Activated T-cell treated with anti-CD3 and anti-CD28 coated beads, Interleukin-2, amount 50 U/mL, for 4 hours (primary cell): ENCODE results near the gene C11orf86. TPM values are rescaled to one million over a fixed set of nuclear protein-coding genes. Genes with fewer than 3 reads are reported as not detected.
A peak's percentile ranks its signal among the peaks of the same experiment; 100 is the strongest.

Source experiments
- ATAC-seq, 2 donors: fragments of 200-7000 bp; cut with Tn5 transposase; one replicate each; pipeline ENCODE4 v1.10.0; 2021
- DNase-seq: peaks from one replicate; pipeline ENCODE4 v3.0.0-alpha.2; 2020
- H3K27me3 Mint-ChIP-seq: one replicate; pipeline ENCODE4 v1.8.0; 2021; ENCODE audit warnings: low read depth, mixed read lengths
- H3K36me3 Mint-ChIP-seq: one replicate; pipeline ENCODE4 v1.8.0; 2022; ENCODE audit warnings: mixed read lengths; ENCODE audit not compliant: insufficient read depth
- H3K4me1 Mint-ChIP-seq: one replicate; pipeline ENCODE4 v1.8.0; 2021; ENCODE audit warnings: low read depth, mixed read lengths
- H3K4me3 Mint-ChIP-seq: one replicate; pipeline ENCODE4 v1.8.0; 2021; ENCODE audit warnings: mild to moderate bottlenecking, moderate library complexity, mixed read lengths
- H3K9me3 Mint-ChIP-seq: one replicate; pipeline ENCODE4 v1.8.0; 2021; ENCODE audit warnings: mixed read lengths
- total RNA-seq, 3 donors: library from RNA; stranded (reverse); gene quantifications; one replicate each; pipeline ENCODE4 v1.2.1, GENCODE V29; 2021

C11orf86 gene
- total RNA-seq, 3 donors from 2014 or later: not detected

- H3K4me3 Mint-ChIP-seq: no peak overlapping the region
- H3K4me1 Mint-ChIP-seq: peaks cover 31% of the 10 kb centered on the region
- ATAC-seq (peak in 1 of 2 donors; percentile 19), DNase-seq (no peak)
- no peaks in the 10 kb centered on the region for H3K9me3 Mint-ChIP-seq
- no peaks in the 10 kb centered on the region for H3K36me3 Mint-ChIP-seq
- H3K27me3 Mint-ChIP-seq: peaks cover 41% of the 10 kb centered on the region
Measured at GRCh38 chr11:67020949-67021348, 45.8 kb downstream of the C11orf86 start.

- H3K36me3 Mint-ChIP-seq: no peaks in the 10 kb centered on the region
- peaks cover 39% of the 10 kb centered on the region for H3K27me3 Mint-ChIP-seq
- H3K4me1 Mint-ChIP-seq: peaks cover 31% of the 10 kb centered on the region
- ATAC-seq (no peak), DNase-seq (peak; percentile 17)
- no peaks in the 10 kb centered on the region for H3K9me3 Mint-ChIP-seq
- H3K4me3 Mint-ChIP-seq: peak overlapping the region; percentile 50
Measured at GRCh38 chr11:67022341-67022933, 47.3 kb downstream of the C11orf86 start.

GRCh38 chr11:67022961-67023956 lies 48.2 kb downstream of the C11orf86 start, which contains the start of gene SYT12:
SYT12 (plus strand) TSS chr11:67023134; CDS start chr11:67030145, 7,011 bp downstream.
- Mint-ChIP-seq H3K4me1 (peaks cover 31% of the 10 kb centered on the region), H3K27me3 (peaks cover 39% of the 10 kb centered on the region), H3K36me3 (no peaks in the 10 kb centered on the region), H3K4me3 (peak within 1 kb of the TSS; percentile 68), H3K9me3 (no peaks in the 10 kb centered on the region)
- peak; percentile 46 to 52 for ATAC-seq
- DNase-seq: no peak

GRCh38 chr11:67023957-67024353 lies 48.9 kb downstream of the C11orf86 start:
- Mint-ChIP-seq H3K36me3 (no peaks in the 10 kb centered on the region), H3K27me3 (peaks cover 39% of the 10 kb centered on the region), H3K4me1 (peaks cover 31% of the 10 kb centered on the region), H3K9me3 (no peaks in the 10 kb centered on the region), H3K4me3 (no peak overlapping the region)
- ATAC-seq: no peak
- DNase-seq: no peak

- peaks cover 31% of the 10 kb centered on the region for H3K4me1 Mint-ChIP-seq
- H3K27me3 Mint-ChIP-seq: peaks cover 39% of the 10 kb centered on the region
- no peaks in the 10 kb centered on the region for H3K36me3 Mint-ChIP-seq
- H3K9me3 Mint-ChIP-seq: no peaks in the 10 kb centered on the region
- H3K4me3 Mint-ChIP-seq: peak overlapping the region; percentile 38
- DNase-seq (peak; percentile 42), ATAC-seq (peak; percentile 46 to 51)
Measured at GRCh38 chr11:67024410-67024809, 49.3 kb downstream of the C11orf86 start.

- ATAC-seq (no peak), DNase-seq (no peak)
- H3K4me3 Mint-ChIP-seq: no peak overlapping the region
- H3K36me3 Mint-ChIP-seq: no peaks in the 10 kb centered on the region
- peaks cover 31% of the 10 kb centered on the region for H3K4me1 Mint-ChIP-seq
- peaks cover 38% of the 10 kb centered on the region for H3K27me3 Mint-ChIP-seq
- no peaks in the 10 kb centered on the region for H3K9me3 Mint-ChIP-seq
Measured at GRCh38 chr11:67024966-67025365, 49.9 kb downstream of the C11orf86 start.

- Mint-ChIP-seq H3K36me3 (no peaks in the 10 kb centered on the region), H3K4me3 (no peak overlapping the region), H3K27me3 (peaks cover 38% of the 10 kb centered on the region), H3K9me3 (no peaks in the 10 kb centered on the region), H3K4me1 (peaks cover 31% of the 10 kb centered on the region)
- DNase-seq (no peak), ATAC-seq (no peak)
Measured at GRCh38 chr11:67025750-67026149, 50.6 kb downstream of the C11orf86 start.

Other genes with a start within 250 kb of the C11orf86 start
- gene SPTBN2, start 246.1 kb upstream of the C11orf86 start, total RNA-seq: under 1 TPM; 0.81 to 0.92 (median 0.82) TPM
- 10 to 100 TPM; 42.7 to 45.0 (median 43.5) TPM for gene RCE1, start 131.9 kb upstream of the C11orf86 start, total RNA-seq
- 10 to 100 TPM; 26.7 to 39.9 (median 28.8) TPM for gene LRFN4, start 118.2 kb upstream of the C11orf86 start, total RNA-seq
- gene PC, start 16.9 kb upstream of the C11orf86 start, total RNA-seq: 10 to 100 TPM; 17.5 to 20.0 (median 18.4) TPM
- gene SYT12, start 47.8 kb downstream of the C11orf86 start, total RNA-seq: under 1 TPM in 2 of 3 donors, not detected in 1; 0.08 to 0.16 TPM
- 1 to 10 TPM in 1 of 3 donors, under 1 TPM in 2; 0.35 to 1.1 (median 0.69) TPM for gene RHOD, start 81.5 kb downstream of the C11orf86 start, total RNA-seq
- 100 to 1,000 TPM in 2 of 3 donors, 10 to 100 TPM in 1; 94.2 to 114 (median 104) TPM for gene KDM2A, start 144.0 kb downstream of the C11orf86 start, total RNA-seq